NB4 (cell line): ENCODE measurements around the gene NOVA2.

Source experiments
- DNase-seq: peaks from one replicate; pipeline ENCODE4 v3.0.0; 2010; ENCODE audit warnings: low read depth
- H3K4me3 ChIP-seq: one replicate; pipeline ENCODE4 v1.5.1; 2011; ENCODE audit warnings: mild to moderate bottlenecking, low read depth, low read length, moderate library complexity
- MYC ChIP-seq: IDR thresholded peaks from 2 replicates; pipeline ENCODE4 v1.6.1; 2011; ENCODE audit warnings: low read depth, low read length
- POLR2A ChIP-seq: IDR thresholded peaks from 2 replicates; pipeline ENCODE4 v1.6.1; 2011; ENCODE audit warnings: mild to moderate bottlenecking; ENCODE audit not compliant: insufficient read length; ENCODE audit errors: extremely low read depth
- TF ChIP-seq, protein P1 (sequence below): IDR thresholded peaks from one replicate; pipeline ENCODE4 v1.5.1; 2012; ENCODE audit warnings: low read depth, low read length
- TF ChIP-seq, protein P2 (sequence below): IDR thresholded peaks from 2 replicates; pipeline ENCODE4 v1.6.1; 2011; ENCODE audit warnings: low read depth, low read length

NOVA2 gene

DNA sequence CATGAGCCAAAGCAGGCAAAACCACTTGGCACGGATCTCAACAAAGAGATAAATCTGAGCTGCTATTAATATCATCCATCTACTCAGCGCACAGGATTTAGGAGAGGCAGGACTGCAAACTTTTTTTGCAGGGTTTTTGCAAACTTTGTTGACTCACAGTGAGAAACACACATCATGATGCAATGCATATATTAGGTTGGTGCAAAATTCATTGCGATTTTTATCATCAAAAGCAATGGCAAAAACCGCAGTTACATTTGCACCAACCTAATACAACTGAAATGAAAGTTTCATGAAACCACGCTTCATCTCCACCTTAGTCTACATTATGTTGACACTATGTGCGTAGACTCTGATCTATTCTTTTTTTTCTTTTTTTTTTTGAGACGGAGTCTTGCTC lies 4.5 kb upstream of the NOVA2 start:
- no peak overlapping the region for H3K4me3 ChIP-seq
- TF ChIP-seq, protein P1, sequence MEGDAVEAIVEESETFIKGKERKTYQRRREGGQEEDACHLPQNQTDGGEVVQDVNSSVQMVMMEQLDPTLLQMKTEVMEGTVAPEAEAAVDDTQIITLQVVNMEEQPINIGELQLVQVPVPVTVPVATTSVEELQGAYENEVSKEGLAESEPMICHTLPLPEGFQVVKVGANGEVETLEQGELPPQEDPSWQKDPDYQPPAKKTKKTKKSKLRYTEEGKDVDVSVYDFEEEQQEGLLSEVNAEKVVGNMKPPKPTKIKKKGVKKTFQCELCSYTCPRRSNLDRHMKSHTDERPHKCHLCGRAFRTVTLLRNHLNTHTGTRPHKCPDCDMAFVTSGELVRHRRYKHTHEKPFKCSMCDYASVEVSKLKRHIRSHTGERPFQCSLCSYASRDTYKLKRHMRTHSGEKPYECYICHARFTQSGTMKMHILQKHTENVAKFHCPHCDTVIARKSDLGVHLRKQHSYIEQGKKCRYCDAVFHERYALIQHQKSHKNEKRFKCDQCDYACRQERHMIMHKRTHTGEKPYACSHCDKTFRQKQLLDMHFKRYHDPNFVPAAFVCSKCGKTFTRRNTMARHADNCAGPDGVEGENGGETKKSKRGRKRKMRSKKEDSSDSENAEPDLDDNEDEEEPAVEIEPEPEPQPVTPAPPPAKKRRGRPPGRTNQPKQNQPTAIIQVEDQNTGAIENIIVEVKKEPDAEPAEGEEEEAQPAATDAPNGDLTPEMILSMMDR, result no peak
- TF ChIP-seq, protein P2, sequence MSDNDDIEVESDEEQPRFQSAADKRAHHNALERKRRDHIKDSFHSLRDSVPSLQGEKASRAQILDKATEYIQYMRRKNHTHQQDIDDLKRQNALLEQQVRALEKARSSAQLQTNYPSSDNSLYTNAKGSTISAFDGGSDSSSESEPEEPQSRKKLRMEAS, result no peak
- TF ChIP-seq MYC, result no peak
- TF ChIP-seq POLR2A, result no peak

DNA sequence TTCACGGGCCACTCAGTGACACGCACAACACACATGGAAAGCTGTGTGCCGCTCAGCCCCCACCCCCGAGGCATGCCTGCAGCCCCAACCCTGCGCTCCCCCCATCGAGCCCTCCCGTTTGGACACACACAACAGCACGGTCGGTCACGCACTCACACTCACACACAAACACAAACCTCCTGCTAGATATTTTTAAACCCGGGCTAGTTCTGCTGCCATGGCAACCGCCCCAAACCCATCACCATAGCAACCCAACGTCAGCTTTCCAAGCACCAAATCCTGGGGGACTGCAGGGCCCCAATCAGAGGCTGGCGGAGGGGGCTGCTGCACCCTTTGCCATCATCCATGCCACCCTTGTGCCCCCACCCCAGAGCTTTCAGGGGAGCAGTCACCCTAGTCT lies 2.5 kb upstream of the NOVA2 start:
- TF ChIP-seq, protein P2, result no peak
- no peak for TF ChIP-seq POLR2A
- TF ChIP-seq, protein P1, result no peak
- TF ChIP-seq MYC, result no peak
- DNase-seq, result no peak
- H3K4me3 ChIP-seq, result no peak overlapping the region

More for the DNA sequence above, 4.5 kb upstream of the NOVA2 start:
- no peak for DNase-seq

DNA sequence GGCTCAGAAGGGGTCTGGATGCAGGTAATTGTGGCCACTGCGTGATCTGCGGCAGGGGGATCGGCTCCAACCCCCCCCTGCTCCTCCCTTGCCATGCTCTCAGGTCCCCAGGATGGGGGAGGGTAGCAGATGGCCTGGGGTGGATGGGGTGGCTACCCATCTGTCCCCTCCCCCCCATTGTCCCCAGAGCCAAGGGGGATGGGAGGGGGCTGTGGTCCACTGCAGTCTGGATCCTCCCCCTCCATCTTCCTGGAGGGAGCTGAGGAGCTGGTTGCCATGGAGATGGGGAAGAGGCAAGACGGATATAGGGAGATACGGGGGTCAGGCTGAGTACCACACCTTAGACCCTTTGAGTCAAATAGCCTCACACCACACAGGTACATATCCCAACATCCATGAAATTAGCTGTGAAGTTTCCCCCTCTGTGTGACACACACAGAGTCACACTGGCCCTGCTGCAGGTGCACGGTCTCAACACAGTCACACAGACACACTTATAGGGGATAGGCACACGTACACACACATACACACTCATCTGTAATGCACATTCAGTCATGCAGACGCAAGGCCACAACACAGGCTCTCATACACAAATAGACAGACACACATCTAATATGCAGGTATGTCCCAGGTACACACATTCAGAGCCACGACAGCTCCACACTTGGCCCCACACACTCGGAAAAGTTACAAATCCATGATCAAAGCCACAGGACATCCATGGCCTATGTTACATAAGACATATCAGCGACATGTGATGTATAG lies 1.8 kb upstream of the NOVA2 start:
- TF ChIP-seq POLR2A, result no peak
- TF ChIP-seq, protein P1, result no peak
- TF ChIP-seq, protein P2, result no peak
- no peak for TF ChIP-seq MYC
- no peak overlapping the region for H3K4me3 ChIP-seq
- DNase-seq, result no peak

DNA sequence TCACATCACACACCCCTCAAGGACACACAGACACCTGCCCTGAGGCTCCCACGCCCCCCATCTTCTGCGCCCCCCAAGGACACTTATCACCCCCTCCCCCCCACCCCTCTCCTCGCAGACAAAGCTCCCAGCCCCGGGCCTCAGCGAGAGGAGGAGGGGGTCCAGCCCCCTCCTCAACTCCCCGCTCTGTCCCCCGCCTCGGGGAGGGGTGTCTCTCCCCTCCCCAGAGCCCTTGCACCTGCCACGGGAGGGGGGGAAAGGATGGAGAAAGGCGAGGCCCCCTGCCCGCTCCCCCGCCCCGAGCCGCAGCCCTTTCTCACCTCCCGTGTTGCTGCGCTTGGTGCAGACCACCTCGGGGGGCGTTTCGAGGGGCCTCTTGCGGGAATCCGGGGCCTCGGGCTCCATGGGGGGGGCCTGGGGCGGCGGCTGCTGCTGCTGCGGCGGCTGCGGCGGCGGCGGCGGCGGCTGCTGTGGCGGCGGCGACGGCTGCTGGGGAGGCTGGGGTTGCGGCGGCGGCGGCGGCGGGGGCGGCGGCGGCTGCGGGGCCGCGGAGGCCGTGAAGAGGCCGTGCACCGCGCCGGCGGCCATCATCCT lies 621 bp downstream of the NOVA2 start:
- no peak overlapping the region for H3K4me3 ChIP-seq
- TF ChIP-seq, protein P2, result no peak
- no peak for TF ChIP-seq POLR2A
- DNase-seq, result no peak

DNA sequence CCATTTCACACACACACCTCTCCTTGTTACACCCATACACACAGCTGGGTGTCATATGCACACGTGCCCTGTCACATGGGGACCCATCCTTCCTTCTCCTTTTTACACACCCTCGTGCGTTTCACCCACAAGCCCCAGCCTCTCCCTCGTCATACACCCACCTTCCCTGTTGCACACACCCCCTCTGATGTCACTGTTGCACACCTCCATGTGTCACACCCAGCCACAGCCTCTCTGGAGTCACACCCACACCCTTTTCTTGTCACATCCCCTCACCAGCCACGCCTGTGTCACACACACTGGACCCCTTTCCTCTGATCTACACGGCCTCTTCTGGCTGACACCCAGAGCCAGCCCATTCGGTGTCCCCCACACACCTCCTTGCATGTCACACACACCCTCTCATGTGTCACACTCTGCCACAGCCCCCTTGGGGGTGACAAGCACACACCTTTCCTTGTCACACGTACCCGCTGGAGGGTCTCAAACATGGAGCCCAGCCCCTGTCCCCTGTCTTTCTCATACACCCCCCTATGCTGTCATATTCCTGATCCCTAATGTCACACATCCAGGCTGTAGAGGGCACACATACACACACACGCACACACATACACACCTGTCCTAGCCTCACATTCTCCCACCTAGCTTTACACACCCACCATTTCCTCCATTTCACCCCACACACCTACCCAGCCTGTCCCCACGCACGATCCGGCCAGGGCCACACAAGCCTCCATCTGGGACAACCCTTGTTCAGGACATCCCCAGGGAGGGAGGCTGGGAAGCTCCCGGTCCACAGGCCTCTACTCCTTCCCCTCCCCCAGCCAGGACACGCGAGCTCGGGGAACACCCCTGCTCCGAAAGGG lies 1.4 kb downstream of the NOVA2 start:
- TF ChIP-seq, protein P2, result peak; percentile 94
- TF ChIP-seq, protein P1, result no peak
- peak; percentile 51; the same call in 1 of the 2 replicates for TF ChIP-seq MYC
- H3K4me3 ChIP-seq, result no peak overlapping the region
- DNase-seq, result peak; percentile 44
